Right ventricle myocardium inferior (tissue), 1 donor: ENCODE data around the gene SOWAHA. TPM values are rescaled to one million over a fixed set of nuclear protein-coding genes. Genes with fewer than 3 reads are reported as not detected.

ENCODE experiments used
- ATAC-seq: fragments of 200-7000 bp; cut with Tn5 transposase; one replicate; pipeline ENCODE4 v1.9.1; 2020; ENCODE audit warnings: mild to moderate bottlenecking, moderate library complexity
- DNase-seq: peaks from one replicate; pipeline ENCODE4 v3.0.0; 2021; ENCODE audit errors: missing footprints
- intact Hi-C: fragments of 100-400 bp; cut with DNase I; formaldehyde crosslinking; loops from one replicate; pipeline ENCODE4 v1.11.0; 2022
- total RNA-seq: library from RNA; stranded (reverse); fragmentation: NEBNext Ultra II Directional; extraction: Animal tissue kit (Norgen Biotek cat#: 25700); gene quantifications from one replicate; pipeline ENCODE4 v1.2.1, GENCODE V29; 2021
- donor health status: DM: no; HTN: yes; CAD: no; lungs with severe emphysema.

The SOWAHA gene
- total RNA-seq, 1 donor from 2014 or later: 0.27 TPM

DNA sequence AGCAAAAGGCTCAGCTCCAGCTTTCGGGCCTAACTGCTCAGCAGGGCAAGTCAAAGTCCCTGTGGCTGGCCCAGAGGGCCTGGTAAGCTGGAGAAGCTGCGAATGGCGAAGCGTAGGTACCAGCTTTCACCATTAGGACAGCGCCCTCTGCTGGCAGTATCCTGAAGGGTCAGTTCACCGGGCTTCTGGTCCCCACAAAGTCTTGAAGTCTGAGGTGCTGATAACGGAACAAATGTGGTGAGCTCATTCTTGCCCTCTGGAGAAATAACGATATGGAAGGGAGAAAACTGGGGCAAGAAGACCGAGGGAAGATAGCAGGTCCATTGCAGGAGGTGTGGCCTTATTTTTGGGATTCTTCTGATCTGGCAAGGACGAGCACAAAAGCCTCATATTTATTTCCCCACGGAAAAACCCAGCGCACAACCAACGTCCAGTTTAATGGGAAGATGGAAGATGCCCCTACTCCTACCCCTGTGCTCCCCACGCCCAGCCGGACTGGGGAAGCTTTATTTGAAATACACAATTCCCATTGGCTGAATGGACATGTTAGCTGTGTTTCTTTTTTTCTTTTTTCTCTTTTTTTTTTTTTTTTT, 7.2 kb downstream of the SOWAHA start:
- ATAC-seq (peak; percentile 84), DNase-seq (peak; percentile 94)
- intact Hi-C loops: loop anchor here (2.0 to 5.0 kb wide), 3 partner anchors 63 to 433 kb away; partner anchors contain the start of gene KIF3A

DNA sequence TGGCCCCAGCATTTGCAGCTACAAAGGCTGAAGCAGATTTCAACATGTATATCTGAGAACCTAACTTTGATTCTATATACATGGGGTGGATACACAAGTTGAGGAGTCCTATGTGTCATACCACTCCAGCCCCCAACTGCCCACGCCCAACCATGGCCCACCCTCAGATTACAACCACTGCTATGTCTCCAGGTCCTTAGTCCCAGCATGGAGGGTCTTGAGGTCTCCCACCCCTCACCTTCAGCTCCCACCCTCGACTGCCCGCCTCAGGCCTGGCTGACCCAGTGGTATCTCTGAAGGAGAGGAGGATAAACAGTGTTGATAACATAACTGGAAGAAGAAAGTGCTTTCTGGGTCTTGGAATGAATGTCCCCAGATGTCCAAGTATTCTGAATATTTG, 8.2 kb downstream of the SOWAHA start:
- ATAC-seq: no peak
- no peak for DNase-seq
- intact Hi-C loops: loop anchor here (2.0 to 5.0 kb wide), 3 partner anchors 64 to 435 kb away; partner anchors contain the start of gene KIF3A

DNA sequence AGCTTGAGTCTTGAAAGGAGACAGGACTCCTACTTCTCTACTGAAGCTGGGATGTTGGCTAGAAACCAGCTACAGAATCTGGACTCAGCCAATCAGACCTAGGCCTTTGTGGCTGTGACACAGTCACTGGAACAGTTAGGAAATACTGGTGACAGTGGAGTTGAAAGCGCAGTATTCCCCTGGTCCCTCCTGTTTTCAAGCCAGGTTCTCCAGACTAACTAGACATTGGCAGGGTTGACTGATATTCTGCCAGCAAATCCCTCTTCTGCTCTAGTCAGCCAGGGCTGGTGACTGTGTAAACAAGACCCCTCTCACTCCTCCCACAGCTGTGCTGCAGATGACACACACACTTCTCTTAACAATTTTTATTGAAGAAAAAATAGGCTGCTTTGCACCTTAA, 8.7 kb downstream of the SOWAHA start:
- peak; percentile 42 for ATAC-seq

DNA sequence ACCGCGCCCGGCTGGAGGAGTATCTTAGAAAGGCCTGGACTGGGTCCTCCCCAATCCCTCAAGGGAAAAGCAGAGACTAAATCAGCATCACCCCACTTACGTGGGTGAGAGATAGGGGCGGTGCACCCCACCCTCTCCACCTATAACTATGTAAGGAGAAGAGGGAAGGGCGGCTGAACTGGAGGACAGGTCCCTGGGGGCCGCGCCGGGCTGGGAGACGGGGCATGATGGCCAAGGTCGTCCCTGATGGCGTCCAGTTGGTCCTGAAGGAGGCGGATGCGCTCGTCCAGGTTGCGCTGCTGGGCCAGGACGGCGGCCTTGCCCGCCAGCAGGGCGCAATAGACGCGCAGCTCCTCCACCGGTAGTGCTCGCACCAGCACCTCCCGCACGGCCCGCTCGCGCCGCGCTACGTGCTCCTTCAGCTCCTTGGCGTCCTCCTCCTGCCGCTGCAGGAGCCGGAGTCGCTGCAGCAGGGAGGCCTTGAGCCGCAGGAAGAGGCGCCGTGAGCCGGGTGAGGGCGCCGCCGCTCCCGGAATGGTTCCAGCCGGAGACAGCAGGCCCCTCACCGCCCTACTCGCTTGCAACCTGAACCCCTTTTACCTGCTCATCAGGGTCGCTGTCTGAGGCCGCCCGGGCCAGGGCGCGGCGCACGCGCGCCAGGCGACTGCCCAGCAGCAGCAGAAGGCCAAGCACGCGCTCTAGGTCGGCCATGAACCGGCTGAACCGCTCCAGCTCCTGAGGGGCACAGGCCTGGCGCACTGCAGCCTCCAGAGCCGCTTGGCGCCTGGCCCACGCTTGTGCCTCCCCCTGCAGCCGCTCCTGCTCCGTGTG, 9.8 kb downstream of the SOWAHA start:
- no peak for DNase-seq
- ATAC-seq: peak; percentile 6
- intact Hi-C loops: loop anchor here (5.0 kb wide), 1 partner anchor 66 kb away; no protein-coding TSS in a partner anchor

More for the DNA sequence above, 8.7 kb downstream of the SOWAHA start:
- DNase-seq: no peak
- intact Hi-C loops: loop anchor here (2.0 to 5.0 kb wide), 3 partner anchors 64 to 435 kb away; partner anchors contain the start of gene KIF3A

DNA sequence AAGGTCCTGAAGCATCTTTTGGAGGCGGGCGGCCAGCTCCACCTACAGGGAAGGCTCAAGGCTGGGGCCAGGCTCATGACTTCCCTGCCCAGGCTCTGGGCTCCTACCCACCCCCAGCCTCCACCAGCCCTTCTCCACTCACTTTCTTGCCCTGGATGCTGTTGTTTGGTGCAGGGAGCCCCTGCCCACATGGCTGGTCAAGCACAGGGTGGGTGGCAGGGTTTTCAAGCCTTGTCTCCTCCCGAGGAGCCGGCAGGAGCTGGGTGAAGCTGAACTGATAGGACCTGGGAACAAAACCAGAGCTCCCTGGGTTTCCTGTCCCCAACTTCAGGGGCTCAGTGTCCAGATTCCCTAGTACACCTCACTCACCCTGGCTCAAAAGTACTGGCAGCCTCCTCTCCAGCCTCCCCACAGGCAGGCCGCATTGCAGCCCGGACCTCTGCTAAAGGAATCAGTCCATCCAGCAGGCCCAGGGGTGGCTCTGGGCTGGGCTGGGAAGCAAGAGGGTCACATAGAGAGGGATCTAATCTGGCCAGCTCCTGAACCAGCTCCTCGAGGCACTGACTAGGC, 10.5 kb downstream of the SOWAHA start:
- no peak for ATAC-seq
- intact Hi-C loops: loop anchor here (5.0 kb wide), 1 partner anchor 66 kb away; no protein-coding TSS in a partner anchor

DNA sequence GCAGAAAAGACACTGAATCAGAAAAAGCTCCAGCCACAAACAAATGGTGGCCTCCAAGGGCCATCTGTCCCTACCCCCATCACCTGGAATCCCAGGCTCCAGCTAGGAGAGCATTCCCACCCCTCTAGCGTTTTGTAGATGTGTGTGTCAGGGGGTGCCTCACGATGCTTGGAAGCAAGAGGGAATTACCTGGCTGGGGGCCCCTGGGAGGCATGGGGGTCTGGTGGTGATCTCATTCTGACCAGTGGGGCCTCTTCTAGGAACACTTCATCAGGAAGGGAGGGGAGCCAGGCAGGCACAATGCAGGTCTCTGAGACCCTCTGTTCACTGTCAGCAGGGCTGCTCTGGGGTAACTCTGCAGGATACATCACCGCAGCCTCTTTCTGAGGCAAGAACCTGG, 11.3 kb downstream of the SOWAHA start:
- intact Hi-C loops: loop anchor here (5.0 kb wide), 1 partner anchor 67 kb away; no protein-coding TSS in a partner anchor
- DNase-seq: no peak

More for the DNA sequence above, 10.5 kb downstream of the SOWAHA start:
- no peak for DNase-seq

DNA sequence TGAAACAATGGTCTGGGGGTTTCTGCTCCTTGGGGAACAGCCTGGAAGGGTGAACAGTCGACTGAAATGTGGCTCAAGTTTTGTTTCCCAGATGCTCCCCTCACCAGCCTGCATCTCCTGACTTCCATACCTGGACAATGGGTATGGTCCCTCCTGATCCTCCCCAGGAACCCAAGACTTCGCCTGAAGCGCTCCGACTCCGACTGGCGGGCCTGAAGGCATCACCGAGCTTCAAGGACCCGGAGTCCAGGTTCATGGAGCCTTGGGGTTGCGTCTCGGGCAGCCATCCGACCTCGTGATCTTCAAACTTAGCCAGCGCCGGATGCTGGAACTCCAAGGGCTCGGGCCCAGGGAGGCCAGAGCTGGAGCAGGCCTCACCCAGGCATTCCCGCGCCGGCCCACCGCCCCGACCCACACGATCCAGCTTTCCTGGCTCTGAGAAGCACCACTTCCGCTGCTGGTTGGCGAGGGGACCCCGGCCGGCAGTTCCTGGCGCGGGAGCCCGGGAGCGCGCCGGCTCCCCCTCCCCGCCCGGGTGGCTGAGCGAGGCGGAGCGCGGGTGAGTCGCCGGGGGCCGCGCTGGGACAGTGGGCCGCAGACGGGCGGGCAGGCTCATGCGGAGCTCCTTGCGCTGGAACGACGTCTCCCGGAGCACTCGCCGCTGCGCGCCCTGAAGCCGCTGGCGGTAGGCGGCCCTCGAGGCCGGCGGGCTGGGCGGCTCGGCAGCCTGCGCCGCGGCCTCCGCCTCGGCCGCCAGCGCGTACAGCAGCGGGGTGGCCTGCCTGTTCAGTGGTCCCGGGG, 12.1 kb downstream of the SOWAHA start:
- intact Hi-C loops: no loop called here
- ATAC-seq (no peak), DNase-seq (no peak)

More for the DNA sequence above, 11.3 kb downstream of the SOWAHA start:
- no peak for ATAC-seq

DNA sequence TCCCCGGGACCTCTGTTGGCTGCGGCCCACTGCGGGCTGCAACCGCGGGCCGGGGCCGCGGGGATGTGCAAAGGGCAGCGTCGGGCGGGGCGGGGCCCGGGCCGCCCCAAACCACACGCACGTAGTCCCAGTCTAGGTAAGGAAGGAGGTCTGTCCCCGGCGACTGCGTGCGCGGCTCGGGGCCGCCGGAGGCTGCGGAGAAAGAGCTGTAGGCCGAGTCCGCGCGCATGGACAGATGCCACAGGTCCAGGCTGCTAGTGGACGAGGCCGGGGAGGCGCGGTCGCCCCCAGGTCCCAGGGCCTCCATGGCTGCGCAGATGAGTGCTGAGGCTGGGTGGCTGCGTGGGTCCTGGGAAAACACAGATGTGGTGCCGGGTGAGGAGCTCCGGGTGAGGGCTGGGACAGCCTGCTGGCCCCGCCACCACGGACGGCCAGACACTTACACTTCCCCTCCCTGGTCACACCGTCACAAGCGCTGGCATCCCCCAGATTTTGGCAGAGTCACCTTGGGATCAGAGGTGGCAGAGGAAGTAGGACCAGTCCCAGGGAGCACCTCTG, 12.8 kb downstream of the SOWAHA start:
- no peak for ATAC-seq
- DNase-seq: no peak
- intact Hi-C loops: no loop called here

DNA sequence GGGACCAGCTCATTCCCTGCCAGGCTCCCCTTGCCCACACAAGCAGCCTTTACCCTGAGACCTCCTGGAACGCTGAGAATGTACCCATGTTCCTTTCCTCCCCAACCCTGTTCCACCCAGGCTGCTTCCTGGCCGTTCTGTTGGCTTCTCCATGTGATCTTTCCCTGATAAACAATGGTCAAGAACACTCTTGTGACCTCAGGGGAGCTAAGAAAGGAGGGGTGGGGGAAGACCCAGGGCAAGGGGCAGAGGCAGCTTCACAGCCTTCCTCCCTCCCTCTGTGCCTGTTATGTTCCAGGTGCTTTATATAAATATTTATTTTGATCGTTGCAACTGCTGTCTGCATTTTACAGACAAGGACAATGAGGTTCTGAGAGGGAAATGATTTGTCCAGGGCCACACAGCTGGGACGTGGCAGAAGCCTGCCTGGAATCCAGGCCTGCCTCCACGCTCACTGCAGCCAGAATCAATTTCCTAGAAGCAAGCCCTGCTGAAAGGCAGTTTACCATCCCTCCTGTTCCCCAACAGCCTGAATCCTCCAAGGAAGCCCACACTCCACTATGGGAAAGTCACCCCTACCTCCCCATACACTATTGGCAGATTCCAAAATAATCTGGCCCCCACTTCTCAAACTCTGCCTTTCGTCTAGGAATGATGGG, 13.5 kb downstream of the SOWAHA start:
- intact Hi-C loops: no loop called here
- DNase-seq: no peak
- ATAC-seq: no peak

DNA sequence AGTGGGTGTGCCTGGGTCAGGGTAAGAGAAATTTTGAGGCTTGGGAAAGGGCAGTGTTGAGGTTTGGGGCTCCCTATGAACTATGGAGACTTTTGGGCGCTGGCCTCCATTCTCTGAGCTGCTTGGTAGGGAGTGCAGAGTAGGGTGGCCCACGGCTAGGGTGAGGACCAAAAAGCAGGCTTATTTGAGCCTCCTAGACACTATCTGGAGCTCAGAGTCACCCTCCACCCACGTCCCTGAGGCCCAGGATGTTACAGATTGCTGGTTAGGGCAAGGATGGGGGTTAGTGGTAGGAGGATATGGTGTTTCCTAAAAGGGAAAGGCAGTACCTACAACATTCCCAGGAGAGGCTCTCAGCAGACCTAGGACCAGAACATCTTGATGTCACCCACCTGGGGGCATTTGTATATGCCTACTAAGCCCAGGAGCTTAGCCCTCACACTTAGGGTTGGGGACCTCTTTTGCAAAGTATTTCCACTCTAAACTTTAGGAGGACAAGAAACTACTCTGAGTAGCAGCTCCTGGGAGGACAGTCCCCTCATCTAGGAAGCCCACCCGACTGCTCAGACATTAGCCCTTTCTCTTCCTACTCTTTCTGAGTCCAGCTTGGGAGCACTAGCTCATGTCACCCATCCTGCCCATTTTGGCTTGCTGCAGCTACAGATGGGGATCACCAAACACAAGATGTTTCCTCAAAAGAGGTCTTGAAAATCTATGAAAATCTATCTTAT, 15.0 kb downstream of the SOWAHA start:
- no peak for ATAC-seq
- intact Hi-C loops: no loop called here
- DNase-seq: no peak

DNA sequence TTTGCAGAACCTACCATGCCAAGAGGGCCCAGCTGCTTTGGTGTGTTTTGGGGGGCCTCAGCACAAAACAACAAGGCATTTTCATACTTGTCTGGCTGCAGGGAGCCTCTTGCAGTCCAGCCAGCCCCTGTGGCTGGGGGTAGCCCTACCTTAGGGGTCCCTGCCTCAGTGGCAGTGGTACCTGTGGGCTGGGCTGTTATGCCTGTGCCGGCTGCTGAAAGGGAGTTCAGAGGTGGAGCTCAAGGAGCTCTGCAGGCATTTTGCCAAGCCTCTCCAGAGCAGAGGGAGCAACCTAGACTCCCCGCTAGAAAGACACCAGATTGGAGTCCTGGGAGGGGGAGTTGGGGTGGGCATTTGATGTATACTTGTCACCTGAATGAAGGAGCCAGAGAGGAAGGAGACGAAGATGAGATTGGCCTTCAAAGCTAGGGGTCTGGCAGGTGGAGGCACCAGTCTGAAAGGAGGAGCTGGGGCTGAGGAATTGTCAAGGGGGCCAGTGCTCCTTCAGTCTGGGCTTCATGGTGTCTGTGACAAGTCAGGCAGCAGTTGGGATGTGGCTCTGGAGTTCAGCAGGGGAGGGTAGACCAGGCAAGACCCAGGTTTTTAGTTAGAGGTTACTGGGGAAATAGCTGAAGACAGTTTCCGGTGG, 15.9 kb downstream of the SOWAHA start:
- no peak for ATAC-seq
- no peak for DNase-seq
- intact Hi-C loops: no loop called here

DNA sequence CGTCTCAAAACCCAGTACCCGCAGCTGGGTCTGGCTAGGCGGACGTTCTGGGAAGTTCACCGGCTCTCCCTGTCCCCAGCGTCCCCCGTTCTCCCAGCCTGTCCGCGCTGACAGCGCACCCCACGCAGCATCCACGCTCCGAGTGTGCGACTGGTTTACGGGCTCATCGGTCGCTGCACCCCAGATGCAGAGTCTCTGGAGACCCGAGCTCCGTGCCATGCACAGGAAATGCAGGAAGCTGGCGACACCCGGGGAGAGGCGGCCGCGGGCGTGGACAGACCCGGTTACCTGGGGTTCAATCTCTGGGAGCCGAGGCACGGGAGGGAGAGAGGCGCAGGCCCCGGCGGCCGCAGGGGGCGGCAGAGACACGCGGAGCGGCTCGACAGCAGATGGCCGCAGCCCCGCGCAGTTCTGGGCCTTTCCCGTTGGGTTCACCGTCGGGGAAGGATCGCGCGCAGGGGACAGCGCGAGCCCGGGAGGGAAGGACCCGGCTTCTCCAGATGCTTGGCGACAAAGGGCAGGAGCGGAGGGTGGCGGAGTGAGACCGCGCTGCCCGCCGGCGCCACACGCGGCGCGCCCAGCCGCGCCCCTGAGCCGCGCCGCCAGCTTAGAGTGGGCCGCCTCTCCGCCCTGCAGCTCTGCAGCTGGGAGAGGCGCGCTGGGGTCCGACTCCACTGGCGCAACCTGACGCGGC, 16.8 kb downstream of the SOWAHA start:
- ATAC-seq: peak; percentile 91
- peak; percentile 87 for DNase-seq
- intact Hi-C loops: loop anchor here (1.0 kb wide), 2 partner anchors 36 to 53 kb away; partner anchors contain the start of genes GDF9 and UQCRQ

DNA sequence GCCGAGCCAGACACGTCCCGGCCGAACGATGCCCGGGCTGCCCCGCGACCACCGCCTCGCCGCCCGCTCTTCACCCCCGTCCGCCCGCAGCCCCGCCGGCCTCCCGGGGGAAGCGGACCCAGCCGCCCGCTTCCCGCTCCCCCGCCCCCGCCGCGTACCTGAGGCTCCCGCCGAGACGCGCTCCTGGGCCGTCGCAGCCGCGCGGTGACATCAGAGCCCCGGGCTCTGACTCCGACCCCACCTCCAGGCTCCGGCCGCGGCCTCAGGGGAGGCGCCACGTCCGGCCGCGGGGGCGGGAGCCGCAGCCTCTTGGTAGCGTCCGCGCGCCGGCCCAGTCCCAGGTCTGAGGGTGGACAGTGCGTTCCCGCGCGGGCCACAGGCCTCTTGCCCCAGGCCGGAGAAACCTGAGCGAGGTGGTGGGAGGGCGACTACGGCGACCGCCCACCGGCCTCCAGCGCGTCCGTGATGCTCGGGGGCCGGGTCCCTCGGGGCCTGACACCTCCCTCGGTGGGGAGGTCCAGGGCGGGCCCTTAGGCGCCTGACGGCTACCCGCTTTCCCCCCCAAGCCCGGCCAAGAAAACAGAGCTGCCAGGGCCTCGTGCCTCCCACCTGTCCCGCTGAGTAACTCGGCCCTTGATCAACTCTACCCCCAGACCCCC, 17.5 kb downstream of the SOWAHA start, which contains the start of gene SHROOM1:
Gene SHROOM1 (minus strand): TSS at position 212 of the 659 bp plus-strand sequence. CDS start 4,507 bp downstream, outside the sequence.
- intact Hi-C loops: loop anchor here (1.0 kb wide), 2 partner anchors 36 to 53 kb away; partner anchors contain the start of genes GDF9 and UQCRQ
- DNase-seq: peak; percentile 86
- peak; percentile 81 for ATAC-seq

DNA sequence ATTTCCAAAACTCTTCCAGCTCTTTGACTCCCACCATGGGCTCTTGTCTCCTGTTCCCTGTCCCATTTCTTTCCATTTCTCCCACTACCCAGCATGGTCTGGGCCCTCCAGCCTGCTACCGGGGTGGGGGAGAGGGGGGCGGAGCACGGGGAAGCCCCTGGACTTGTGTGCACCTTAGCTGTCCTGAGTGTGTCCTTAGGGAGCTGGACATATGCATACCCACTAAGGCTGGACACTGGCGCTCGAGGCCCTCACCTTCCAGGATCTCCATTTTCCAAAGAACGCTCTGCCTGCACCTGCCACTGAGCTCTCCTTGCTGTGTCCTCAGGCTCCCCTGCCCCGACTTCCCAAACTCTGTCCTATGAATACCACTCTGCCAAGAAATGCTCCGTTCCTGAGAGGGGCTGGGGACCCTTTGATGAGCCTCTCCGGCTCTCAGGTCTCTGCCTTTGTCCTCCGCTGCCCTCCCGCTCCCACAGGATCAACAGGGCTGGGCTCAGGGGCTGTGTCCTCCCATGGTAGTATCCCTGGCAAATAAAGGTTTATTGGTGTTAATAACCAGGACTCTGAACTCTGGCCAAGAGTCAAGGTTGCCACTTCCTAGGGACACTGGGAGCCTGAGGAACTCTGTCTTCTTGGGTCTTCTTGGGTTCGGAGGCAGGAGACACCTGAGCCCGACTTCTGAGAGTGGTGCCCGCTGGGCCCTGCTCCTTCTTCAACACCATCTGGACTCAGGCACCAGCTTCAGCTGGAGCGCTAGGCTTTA, 18.2 kb downstream of the SOWAHA start:
- ATAC-seq: no peak
- no peak for DNase-seq
- intact Hi-C loops: no loop called here

DNA sequence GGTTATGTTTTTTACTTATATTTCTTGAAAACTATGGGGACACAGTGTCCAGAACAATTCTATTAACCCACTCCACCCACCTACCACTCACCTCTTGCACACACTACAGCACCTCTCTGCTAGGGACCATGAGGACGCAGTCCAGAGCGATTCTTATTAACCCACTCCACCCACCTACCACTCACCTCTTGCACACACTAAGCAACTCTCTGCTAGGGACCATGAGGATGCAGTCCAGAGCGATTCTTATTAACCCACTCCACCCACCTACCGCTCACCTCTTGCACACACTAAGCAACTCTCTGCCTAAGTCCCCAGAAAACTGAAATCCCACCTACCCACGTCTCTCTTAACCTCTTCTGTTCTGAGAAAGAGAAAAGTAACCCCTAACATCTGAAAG, 19.5 kb downstream of the SOWAHA start:
- DNase-seq (no peak), ATAC-seq (no peak)
- intact Hi-C loops: no loop called here
